Activated CD4-positive, alpha-beta T cell treated with anti-CD3 and anti-CD28 coated beads, Interleukin-2, Interleukin-6, amounts not matched to agents 100 ng/mL and 50 ng/mL, durations not matched to agents 16 hours and 8 hours (primary cell): ENCODE data around the gene TIPIN.
"Not testable (repeated sequence)": the region's sequence is repeated elsewhere in the genome, so short reads cannot be mapped to it uniquely, and the experiment has no call there.

ENCODE experiments used
- DNase-seq: peaks from one replicate; pipeline ENCODE4 v3.0.0-alpha.2; 2020

TIPIN gene

GRCh38 chr15:66356359-66357236 lies at the start of gene TIPIN:
Gene TIPIN, minus strand, starts transcription at chr15:66356685. Its CDS starts 3,738 bp downstream, at chr15:66352947.
- DNase-seq: peak; percentile 99

- no peak for DNase-seq
These were observed 49.1 kb upstream of the TIPIN start for GRCh38 chr15:66405615-66406014.

GRCh38 chr15:66405007-66405406 lies 48.5 kb upstream of the TIPIN start:
- no peak for DNase-seq

GRCh38 chr15:66404532-66404931 lies 48.0 kb upstream of the TIPIN start:
- no peak for DNase-seq

- no peak for DNase-seq
These were observed 47.6 kb upstream of the TIPIN start for GRCh38 chr15:66404122-66404521.

- DNase-seq: no peak
These were observed 46.8 kb upstream of the TIPIN start for GRCh38 chr15:66403323-66403722.

- DNase-seq: no peak
These were observed 46.3 kb upstream of the TIPIN start for GRCh38 chr15:66402761-66403284.

- peak; percentile 28 for DNase-seq
These were observed 44.9 kb upstream of the TIPIN start for GRCh38 chr15:66401130-66402021.

GRCh38 chr15:66400351-66400774 lies 43.9 kb upstream of the TIPIN start:
- peak; percentile 13 for DNase-seq

- no peak for DNase-seq
These were observed 42.8 kb upstream of the TIPIN start for GRCh38 chr15:66399276-66399675.

- no peak for DNase-seq
These were observed 38.4 kb upstream of the TIPIN start for GRCh38 chr15:66394915-66395314.

GRCh38 chr15:66394472-66394871 lies 38.0 kb upstream of the TIPIN start:
- DNase-seq: no peak

- not testable (repeated sequence) for DNase-seq
These were observed 36.6 kb upstream of the TIPIN start for GRCh38 chr15:66393037-66393436.

- peak; percentile 71 for DNase-seq
These were observed 34.2 kb upstream of the TIPIN start for GRCh38 chr15:66390678-66391077.

GRCh38 chr15:66389859-66390381 lies 33.4 kb upstream of the TIPIN start:
- DNase-seq: peak; percentile 66

GRCh38 chr15:66389098-66389858 lies 32.8 kb upstream of the TIPIN start:
- DNase-seq: peak; percentile 42

- peak; percentile 26 for DNase-seq
These were observed 32.1 kb upstream of the TIPIN start for GRCh38 chr15:66388576-66388975.

- no peak for DNase-seq
These were observed 31.5 kb upstream of the TIPIN start for GRCh38 chr15:66388043-66388363.

- peak; percentile 78 for DNase-seq
These were observed 30.9 kb upstream of the TIPIN start for GRCh38 chr15:66387163-66388042.

GRCh38 chr15:66386204-66387123 lies 30.0 kb upstream of the TIPIN start, which contains the start of gene MAP2K1:
Gene MAP2K1, plus strand, starts transcription at chr15:66386912. Its CDS starts 436 bp downstream, at chr15:66387348.
- peak; percentile 99 for DNase-seq
